K562 (cell line): ENCODE results near the gene ZFP92. TPM values are rescaled to one million over a fixed set of nuclear protein-coding genes. Genes with fewer than 3 reads are reported as not detected.
A peak's percentile ranks its signal among the peaks of the same experiment; 100 is the strongest.

Experiments
- ATAC-seq: fragments of 200-7000 bp; cut with Tn5 transposase; 3 replicates; pipeline ENCODE4 v1.9.1; 2020; ENCODE audit warnings: moderate library complexity
- BruUV-seq: library from RNA; stranded (reverse); fragments of 400-500 nt; replicated peaks from 2 replicates; lab custom pipeline; 2021; lab: Mats Ljungman, UMichigan
- CTCF ChIA-PET: fragments of 300-600 bp; formaldehyde crosslinking; extraction: SDS; loops from one replicate; lab custom pipeline; 2021; ENCODE audit warnings: low intra/inter-chr PET ratio; lab: Yijun Ruan, JAX
- POLR2A ChIA-PET: fragments of 300-600, 350-650 bp; sonication (Branson Sonifier 250); formaldehyde crosslinking; extraction: SDS; loops from one replicate; lab custom pipeline; 2021; ENCODE audit warnings: antibody characterized with exemption, inconsistent platforms; lab: Yijun Ruan, JAX
- DNase-seq, 4 experiments: peaks; one replicate each; pipeline versions ENCODE4 v3.0.0 to v3.0.0-alpha.2; 2011 to 2018; ENCODE audit warnings: low spot score in 3 of 4, mixed read lengths in 3 of 4; ENCODE audit errors: extremely low read depth in 1 of 4
- FAIRE-seq: peaks from 2 replicates; lab custom pipeline; 2011; peaks lifted over from hg19 to GRCh38; lab: Jason Lieb, UNC
- H2AFZ ChIP-seq: 2 replicates; pipeline ENCODE4 v1.6.0; 2011; ENCODE audit warnings: low read depth, low read length, control low read depth, inconsistent platforms
- H3K27ac ChIP-seq: fragments of 200-600 bp; 3 replicates; pipeline ENCODE4 v1.8.0; 2011; ENCODE audit warnings: low read depth, mild to moderate bottlenecking, control low read depth, inconsistent platforms, low read length, moderate library complexity, mixed read lengths; ENCODE audit errors: extremely low read depth
- H3K27me3 ChIP-seq, 2 experiments: fragments of 300-600 bp in 1 of 2; 2 replicates in 1 of 2; 3 replicates in 1 of 2; pipeline versions ENCODE4 v1.6.0 to v1.8.0; 2011; ENCODE audit warnings: inconsistent platforms in 2 of 2, low read length in 2 of 2, mild to moderate bottlenecking in 1 of 2, mixed read lengths in 1 of 2, moderate library complexity in 1 of 2; ENCODE audit not compliant: control insufficient read depth in 2 of 2, insufficient read depth in 2 of 2
- H3K36me3 ChIP-seq: fragments of 300-600 bp; 3 replicates; pipeline ENCODE4 v1.8.0; 2011; ENCODE audit warnings: mild to moderate bottlenecking, low read length, inconsistent platforms; ENCODE audit not compliant: control insufficient read depth, insufficient read depth
- H3K4me1 ChIP-seq, 2 experiments: fragments of 200-600 bp in 1 of 2; replicated peaks in 1 of 2; 2 replicates in 1 of 2; 3 replicates in 1 of 2; pipeline versions ENCODE4 v1.5.1 to v1.8.0; 2011; ENCODE audit warnings: inconsistent platforms in 2 of 2, low read length in 2 of 2, mild to moderate bottlenecking in 1 of 2, mixed read lengths in 1 of 2, moderate library complexity in 1 of 2; ENCODE audit not compliant: control insufficient read depth in 2 of 2, insufficient read depth in 2 of 2
- H3K4me2 ChIP-seq: 2 replicates; pipeline ENCODE4 v1.6.1; 2011; ENCODE audit warnings: low read length, control low read depth, inconsistent platforms, mixed read lengths; ENCODE audit not compliant: insufficient read depth
- H3K4me3 ChIP-seq: fragments of 200-600 bp; sonication (generic), shearing (Covaris generic); 2 replicates; pipeline ENCODE4 v1.5.1; 2016; ENCODE audit warnings: control low read depth, inconsistent platforms
- H3K79me2 ChIP-seq: fragments of 200-600 bp; 3 replicates; pipeline ENCODE4 v1.8.0; 2011; ENCODE audit warnings: low read length, inconsistent platforms; ENCODE audit not compliant: control insufficient read depth, insufficient read depth
- H3K9ac ChIP-seq, 2 experiments: 2 replicates each; pipeline versions ENCODE4 v1.6.0 to v1.6.1; 2011; ENCODE audit warnings: low read depth in 2 of 2, low read length in 2 of 2, control low read depth in 1 of 2, inconsistent platforms in 1 of 2, mild to moderate bottlenecking in 1 of 2, mixed read lengths in 1 of 2; ENCODE audit not compliant: insufficient read depth in 1 of 2
- H3K9me1 ChIP-seq: one replicate; pipeline ENCODE4 v1.6.0; 2011; ENCODE audit warnings: inconsistent platforms, mild to moderate bottlenecking, low read length, moderate library complexity; ENCODE audit not compliant: control insufficient read depth, insufficient read depth
- H3K9me3 ChIP-seq: replicated peaks from 2 replicates; pipeline ENCODE4 v1.5.1; 2011; ENCODE audit warnings: low read depth, low read length, inconsistent platforms; ENCODE audit not compliant: control insufficient read depth, insufficient read depth
- H4K20me1 ChIP-seq: replicated peaks from 2 replicates; pipeline ENCODE4 v1.6.1; 2011; ENCODE audit warnings: low read length, inconsistent platforms, mixed read lengths; ENCODE audit not compliant: control insufficient read depth, insufficient read depth
- ETV6 ChIP-seq, 3 experiments: fragments of 150-350 bp in 1 of 3; sonication (generic) in 1 of 3; formaldehyde crosslinking in 1 of 3; IDR thresholded peaks; 2 replicates each; pipeline versions ENCODE4 v1.6.1 to v1.8.0; 2014 to 2022; ENCODE audit warnings: borderline replicate concordance in 2 of 3, low read depth in 2 of 3, antibody characterized with exemption in 1 of 3, low read length in 1 of 3, mild to moderate bottlenecking in 1 of 3, missing genetic modification reagents in 1 of 3
- KDM1A ChIP-seq, 2 experiments: fragments of 450-650 bp; IDR thresholded peaks; 2 replicates each; pipeline ENCODE4 v1.6.1; 2016; ENCODE audit warnings: mild to moderate bottlenecking in 2 of 2
- SREBF1 ChIP-seq: fragments of 150-350 bp; IDR thresholded peaks from 2 replicates; pipeline ENCODE4 v1.6.1; 2014; ENCODE audit warnings: antibody characterized with exemption, low read depth, low read length, borderline replicate concordance
- TAF1 ChIP-seq: IDR thresholded peaks from 2 replicates; pipeline ENCODE4 v1.6.1; 2011; ENCODE audit warnings: mild to moderate bottlenecking, low read length, moderate library complexity; ENCODE audit not compliant: insufficient read depth, control insufficient read depth, severe bottlenecking; ENCODE audit errors: extremely low read depth
- ZFP91 ChIP-seq: sonication (generic); formaldehyde crosslinking; IDR thresholded peaks from 2 replicates; pipeline ENCODE4 v1.8.0; 2022; ENCODE audit warnings: mild to moderate bottlenecking, missing genetic modification reagents
- ZNF518B ChIP-seq: fragments of 250-450 bp; sonication (Bioruptor Pico); IDR thresholded peaks from 2 replicates; pipeline ENCODE4 v1.5.0; 2021; ENCODE audit warnings: mild to moderate bottlenecking, moderate library complexity
- WGBS: fragments of 100-300 bp; shearing (Covaris generic); methylation state at CpG from one replicate; pipeline ENCODE4 v1.1.6; 2016; ENCODE audit warnings: low coverage, mixed read lengths; ENCODE audit not compliant: insufficient coverage; ENCODE audit errors: missing lambda C conversion rate; 5-methylcytosine and 5-hydroxymethylcytosine counted together
- in situ Hi-C: fragments of 300-500 bp; cut with MboI; formaldehyde crosslinking; loops from 4 replicates; pipeline ENCODE4 v1.15.0; 2018; ENCODE audit warnings: inconsistent platforms, mixed read lengths
- intact Hi-C: fragments of 100-400 bp; cut with micrococcal nuclease; formaldehyde crosslinking; loops from 2 replicates; pipeline ENCODE4 v1.14.2; 2022
- polyA plus RNA-seq, 8 experiments: library from polyadenylated mRNA; depleted of rRNA in 4 of 8; stranded (reverse) in 5 of 8; unstranded in 3 of 8; fragments of >200 nt; fragmentation: Nextera tagmentation in 2 of 8; fragmentation: Illumina TruSeq in 1 of 8; extraction: Ambion mirVana in 2 of 8; extraction: Trizol in 1 of 8; gene quantifications; 2 replicates each; pipeline versions ENCODE4 v1.2.1 to v1.2.3, GENCODE V29; 2011 to 2014; ENCODE audit warnings: inconsistent platforms in 1 of 8, missing spikeins in 1 of 8
- total RNA-seq, 7 experiments: library from RNA; depleted of rRNA in 6 of 7; stranded (reverse); fragments of >200 nt in 6 of 7; fragmentation: Illumina TruSeq in 2 of 7; extraction: Trizol in 2 of 7; gene quantifications; 2 replicates each; pipeline versions ENCODE4 v1.2.1 to v1.2.3, GENCODE V29; 2011 to 2021; ENCODE audit warnings: low replicate concordance in 1 of 7

The ZFP92 gene
- total and polyA plus RNA-seq, 9 of the 15 experiments (the other 6 are each of a cell fraction or from before 2014, with no cell fraction given) = 0.32 to 3.3 (median 1.8) TPM

GRCh38 chrX:153460826-153461225 lies 49.6 kb downstream of the ZFP92 start:
- no peak overlapping the region for H3K27ac ChIP-seq
- H4K20me1 ChIP-seq = peaks cover 11% of the 10 kb centered on the region; the same call in 1 of the 2 replicates
- H3K9me3 ChIP-seq = no peaks in the 10 kb centered on the region
- ATAC-seq (peak; percentile 97), FAIRE-seq (peak; percentile 81), DNase-seq (peak; percentile 48 to 63 (median 54))
- H3K4me2 ChIP-seq = no peak overlapping the region
- 33% methylated on average over 7 of the region's 7 CpGs for WGBS
- peaks cover 3% of the 10 kb centered on the region for H3K9me1 ChIP-seq
- BruUV-seq = no TSS peak
- ChIA-PET CTCF (interaction anchor here (1.0 to 2.3 kb wide), 2 partner anchors 28 to 46 kb away, joined by 3 to 9 read pairs; no protein-coding TSS in a partner anchor), POLR2A (interaction anchor here (0.6 to 1.0 kb wide), 3 partner anchors 15 to 334 kb away, joined by 3 read pairs; partner anchors contain the start of genes IDH3G, SSR4 and TREX2)
- no peaks in the 10 kb centered on the region for H3K27me3 ChIP-seq
- in situ Hi-C loops = no loop called here
- peaks cover 0 to 5% of the 10 kb centered on the region in 2 experiments; a peak in 1 of 5 replicates for H3K4me1 ChIP-seq
- no peaks in the 10 kb centered on the region for H3K79me2 ChIP-seq
- H3K36me3 ChIP-seq = peaks cover 82% of the 10 kb centered on the region
- no peak overlapping the region for H2AFZ ChIP-seq
- no peak overlapping the region for H3K4me3 ChIP-seq
- no peak overlapping the region for H3K9ac ChIP-seq
- intact Hi-C loops = loop anchor here (1.0 kb wide), 1 partner anchor 46 kb away; no protein-coding TSS in a partner anchor
- TF ChIP-seq TAF1 (no peak), SREBF1 (no peak), ETV6 (IDR thresholded peaks at IDR 0.05; ENCODE audit: borderline replicate concordance in 1 of 2, low read depth in 2 of 2, low read length in 1 of 2) (no peak), ETV6 (CRISPR knock-in tag; IDR thresholded peaks at IDR 0.05; ENCODE audit: borderline replicate concordance) (no peak), ZNF518B (CRISPR knock-in tag) (no peak), KDM1A (IDR thresholded peaks at IDR 0.05) (no peak), ZFP91 (no peak)
